OCI-LY1 (cell line): ENCODE results near the gene DPM2.
A peak's percentile ranks its signal among the peaks of the same experiment; 100 is the strongest.

Experiments
- EZH2 ChIP-seq: fragments of 200-600 bp; sonication (generic), shearing (Covaris generic); IDR thresholded peaks from 2 replicates; pipeline ENCODE4 v1.8.0; 2017; ENCODE audit warnings: borderline replicate concordance, mixed run types, mild to moderate bottlenecking, antibody characterized with exemption, low read length, moderate library complexity, mixed read lengths
- TF ChIP-seq, protein P1 (sequence below): fragments of 200-600 bp; sonication (generic), shearing (Covaris generic); IDR thresholded peaks from 2 replicates; pipeline ENCODE4 v1.5.1; 2017; ENCODE audit warnings: mild to moderate bottlenecking, antibody characterized with exemption, low read length, moderate library complexity, mixed read lengths

DNA sequence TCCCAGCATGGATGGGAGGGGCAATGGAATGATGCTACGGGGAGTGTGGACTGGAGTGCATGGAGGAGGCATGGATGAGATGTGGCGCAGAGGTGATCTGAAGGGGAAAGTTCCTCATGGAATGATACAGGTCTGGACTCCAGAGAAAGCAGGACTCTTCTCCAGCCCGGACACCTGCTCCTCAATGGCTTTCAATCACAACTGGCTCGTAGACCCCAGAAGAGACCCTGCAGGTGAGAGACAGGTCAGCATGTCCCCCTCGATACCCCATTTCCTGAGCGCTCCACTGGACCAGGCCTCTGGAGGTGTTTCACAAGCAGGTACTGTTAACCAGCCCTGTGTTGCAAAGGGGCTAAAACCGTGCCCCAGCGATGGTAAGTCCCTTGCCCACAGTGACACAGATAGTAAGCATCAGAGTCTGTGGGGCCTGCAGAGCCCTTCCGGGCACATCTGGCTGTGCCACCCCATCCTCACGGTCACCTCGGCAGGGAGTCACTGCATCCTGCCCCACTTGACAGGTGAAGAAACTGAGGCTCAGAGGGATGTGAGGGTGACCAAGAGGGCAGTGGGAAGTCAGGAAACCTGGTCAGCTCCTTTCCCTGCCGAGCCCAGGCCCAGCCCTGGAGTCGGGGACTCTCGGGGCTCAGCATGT lies 5.5 kb upstream of the DPM2 start:
- TF ChIP-seq, protein P1, sequence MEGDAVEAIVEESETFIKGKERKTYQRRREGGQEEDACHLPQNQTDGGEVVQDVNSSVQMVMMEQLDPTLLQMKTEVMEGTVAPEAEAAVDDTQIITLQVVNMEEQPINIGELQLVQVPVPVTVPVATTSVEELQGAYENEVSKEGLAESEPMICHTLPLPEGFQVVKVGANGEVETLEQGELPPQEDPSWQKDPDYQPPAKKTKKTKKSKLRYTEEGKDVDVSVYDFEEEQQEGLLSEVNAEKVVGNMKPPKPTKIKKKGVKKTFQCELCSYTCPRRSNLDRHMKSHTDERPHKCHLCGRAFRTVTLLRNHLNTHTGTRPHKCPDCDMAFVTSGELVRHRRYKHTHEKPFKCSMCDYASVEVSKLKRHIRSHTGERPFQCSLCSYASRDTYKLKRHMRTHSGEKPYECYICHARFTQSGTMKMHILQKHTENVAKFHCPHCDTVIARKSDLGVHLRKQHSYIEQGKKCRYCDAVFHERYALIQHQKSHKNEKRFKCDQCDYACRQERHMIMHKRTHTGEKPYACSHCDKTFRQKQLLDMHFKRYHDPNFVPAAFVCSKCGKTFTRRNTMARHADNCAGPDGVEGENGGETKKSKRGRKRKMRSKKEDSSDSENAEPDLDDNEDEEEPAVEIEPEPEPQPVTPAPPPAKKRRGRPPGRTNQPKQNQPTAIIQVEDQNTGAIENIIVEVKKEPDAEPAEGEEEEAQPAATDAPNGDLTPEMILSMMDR, result 0 out of 2 replicates have a peak, but pooled peaks have one; percentile 4
- no peak for TF ChIP-seq EZH2
